EH (cell line): ENCODE results near the gene LRBA.
"Not testable (repeated sequence)": the region's sequence is repeated elsewhere in the genome, so short reads cannot be mapped to it uniquely, and the experiment has no call there.

Experiments
- DNase-seq: peaks from one replicate; pipeline ENCODE4 v3.0.0-alpha.2; 2015; ENCODE audit warnings: low read depth

LRBA gene

GRCh38 chr4:150801833-150802232 is 213.3 kb downstream of the LRBA start:
- no peak for DNase-seq

GRCh38 chr4:150799207-150799606 is 215.9 kb downstream of the LRBA start:
- DNase-seq: no peak

- no peak for DNase-seq
Measured at GRCh38 chr4:150794706-150795105, 220.4 kb downstream of the LRBA start.

GRCh38 chr4:150789864-150790263 is 225.2 kb downstream of the LRBA start:
- DNase-seq: no peak

- no peak for DNase-seq
Measured at GRCh38 chr4:150784939-150785338, 230.1 kb downstream of the LRBA start.

GRCh38 chr4:150784305-150784704 is 230.8 kb downstream of the LRBA start:
- no peak for DNase-seq

GRCh38 chr4:150782921-150783320 is 232.2 kb downstream of the LRBA start:
- no peak for DNase-seq

GRCh38 chr4:150782311-150782710 is 232.8 kb downstream of the LRBA start:
- DNase-seq: peak; percentile 57

GRCh38 chr4:150781191-150781590 is 233.9 kb downstream of the LRBA start:
- DNase-seq: no peak

- no peak for DNase-seq
Measured at GRCh38 chr4:150779707-150780106, 235.4 kb downstream of the LRBA start.

GRCh38 chr4:150773729-150774449 is 241.2 kb downstream of the LRBA start:
- DNase-seq: no peak

- DNase-seq: no peak
Measured at GRCh38 chr4:150773032-150773431, 242.1 kb downstream of the LRBA start.

GRCh38 chr4:150771382-150771781 is 243.7 kb downstream of the LRBA start:
- DNase-seq: no peak

GRCh38 chr4:150769845-150770244 is 245.2 kb downstream of the LRBA start:
- DNase-seq: no peak

- peak; percentile 85 for DNase-seq
Measured at GRCh38 chr4:150769248-150769647, 245.8 kb downstream of the LRBA start.

GRCh38 chr4:150768497-150768896 is 246.6 kb downstream of the LRBA start:
- DNase-seq: no peak

- DNase-seq: no peak
Measured at GRCh38 chr4:150765216-150765615, 249.9 kb downstream of the LRBA start.

GRCh38 chr4:150751648-150752047 is 263.4 kb downstream of the LRBA start:
- DNase-seq: no peak

GRCh38 chr4:150750824-150751223 is 264.3 kb downstream of the LRBA start:
- no peak for DNase-seq

GRCh38 chr4:150746156-150746555 is 268.9 kb downstream of the LRBA start:
- peak; percentile 76 for DNase-seq

GRCh38 chr4:150744570-150744969 is 270.5 kb downstream of the LRBA start:
- no peak for DNase-seq

- peak; percentile 8 for DNase-seq
Measured at GRCh38 chr4:150743564-150744342, 271.3 kb downstream of the LRBA start.

- DNase-seq: not testable (repeated sequence)
Measured at GRCh38 chr4:150742930-150743329, 272.2 kb downstream of the LRBA start.

- DNase-seq: no peak
Measured at GRCh38 chr4:150739591-150739990, 275.5 kb downstream of the LRBA start.
